Measurements from ENCODE around the gene LRCH3.
A peak's percentile ranks its signal among the peaks of the same experiment; 100 is the strongest.

The LRCH3 gene

GRCh38 chr3:197901626-197902025 lies 110.6 kb downstream of the LRCH3 start (continued):
- TF ChIP-seq ZSCAN18 (tag by site-specific recombination; IDR thresholded peaks at IDR 0.05) = no peak
- no peak for TF ChIP-seq ZNF654 (tag by site-specific recombination; IDR thresholded peaks at IDR 0.05; ENCODE audit: low read depth)
- TF ChIP-seq ZNF37A (tag by site-specific recombination; IDR thresholded peaks at IDR 0.05) = no peak
- TF ChIP-seq ZNF292 (tag by site-specific recombination; IDR thresholded peaks at IDR 0.05; ENCODE audit: borderline replicate concordance, low read depth) = no peak
- TF ChIP-seq WT1 (tag by site-specific recombination; IDR thresholded peaks at IDR 0.05) = no peak

DNA sequence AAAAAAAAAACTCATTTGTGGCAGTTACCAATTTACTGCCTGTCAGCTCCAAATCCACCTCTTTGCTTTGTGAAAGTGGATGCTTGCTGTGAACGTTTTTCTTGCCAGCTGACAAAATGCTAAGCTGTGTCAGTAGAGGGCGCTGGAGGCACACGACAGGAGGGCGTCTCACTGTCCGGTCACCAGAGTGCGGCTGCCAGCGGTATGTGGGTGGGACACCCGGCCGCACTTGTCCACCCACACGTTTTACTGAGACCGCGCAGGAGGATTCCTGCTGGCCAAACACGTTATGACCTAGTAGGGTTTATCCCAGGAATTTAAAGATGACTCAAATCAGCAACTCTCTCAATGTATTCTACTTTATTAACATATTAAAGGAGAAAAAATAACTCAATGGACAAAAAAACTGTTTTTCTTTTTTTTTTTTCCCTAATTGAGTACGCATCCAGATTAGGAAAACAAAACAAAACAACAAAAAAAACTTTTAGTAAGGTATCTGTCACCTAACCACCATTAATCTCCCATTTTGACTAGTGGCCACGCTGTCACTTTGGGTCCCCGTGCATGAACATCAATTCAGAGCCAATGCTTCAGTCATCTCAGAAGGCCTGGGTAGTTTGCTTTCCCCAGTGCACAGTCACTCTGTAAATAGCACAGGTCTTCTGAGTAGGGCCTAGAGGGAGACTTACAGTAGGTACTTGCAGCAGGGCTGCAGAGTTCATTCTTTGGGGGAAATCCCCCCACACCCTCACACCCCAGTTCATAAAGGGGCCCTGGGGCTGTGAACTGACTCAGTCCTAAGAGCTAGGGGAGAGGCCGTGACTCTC lies 115.2 kb downstream of the LRCH3 start:
- POLR2A ChIA-PET = no interaction called here
- CTCF ChIA-PET = interaction anchor here (0.6 to 1.2 kb wide), 16 partner anchors 9 to 210 kb away, joined by 3 to 16 read pairs (median 4); no protein-coding TSS in a partner anchor
- Histone ChIP-seq H3K36me3 (ENCODE audit: control insufficient read depth in 2 of 2, insufficient read depth in 1 of 2, low read length in 2 of 2) (no peaks in the 10 kb centered on the region), H3K27ac (ENCODE audit: extremely low read depth, low read depth, low read length) (no peak overlapping the region), H3K4me3 (ENCODE audit: low read depth, low read length) (no peak overlapping the region), H3K4me1 (ENCODE audit: control insufficient read depth, insufficient read depth, low read length) (no peaks in the 10 kb centered on the region), H3K9me3 (ENCODE audit: control insufficient read depth, insufficient read depth, low read depth, low read length) (no peaks in the 10 kb centered on the region)
- no peak for TF ChIP-seq ZNF621 (tag by site-specific recombination; IDR thresholded peaks at IDR 0.05)
- TF ChIP-seq, protein P1, sequence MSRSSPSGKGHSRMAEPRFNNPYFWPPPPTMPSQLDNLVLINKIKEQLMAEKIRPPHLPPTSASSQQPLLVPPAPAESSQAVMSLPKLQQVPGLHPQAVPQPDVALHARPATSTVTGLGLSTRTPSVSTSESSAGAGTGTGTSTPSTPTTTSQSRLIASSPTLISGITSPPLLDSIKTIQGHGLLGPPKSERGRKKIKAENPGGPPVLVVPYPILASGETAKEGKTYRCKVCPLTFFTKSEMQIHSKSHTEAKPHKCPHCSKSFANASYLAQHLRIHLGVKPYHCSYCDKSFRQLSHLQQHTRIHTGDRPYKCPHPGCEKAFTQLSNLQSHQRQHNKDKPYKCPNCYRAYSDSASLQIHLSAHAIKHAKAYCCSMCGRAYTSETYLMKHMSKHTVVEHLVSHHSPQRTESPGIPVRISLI (tag by site-specific recombination; IDR thresholded peaks at IDR 0.05) = 0 out of 2 replicates have a peak, but pooled peaks have one; percentile 44
- peak; percentile 87 for TF ChIP-seq ZSCAN30 (tag by site-specific recombination; IDR thresholded peaks at IDR 0.05)
- TF ChIP-seq ZNF2 (tag by site-specific recombination; IDR thresholded peaks at IDR 0.05) = 0 out of 2 replicates have a peak, but pooled peaks have one; percentile 56
- 0 out of 2 replicates have a peak, but pooled peaks have one; percentile 50 for TF ChIP-seq BCL11B (tag by site-specific recombination; IDR thresholded peaks at IDR 0.05; ENCODE audit: low read depth)
- 0 out of 2 replicates have a peak, but pooled peaks have one; percentile 42 for TF ChIP-seq KLF9 (tag by site-specific recombination; IDR thresholded peaks at IDR 0.05; ENCODE audit: low read depth)
- TF ChIP-seq ZNF600 (tag by site-specific recombination; IDR thresholded peaks at IDR 0.05) = 0 out of 2 replicates have a peak, but pooled peaks have one; percentile 25
- TF ChIP-seq ZEB2 (tag by site-specific recombination; IDR thresholded peaks at IDR 0.05) = peak; percentile 59
- TF ChIP-seq ZBTB8A (tag by site-specific recombination; IDR thresholded peaks at IDR 0.05) = 0 out of 2 replicates have a peak, but pooled peaks have one; percentile 13
- peak; percentile 86 for TF ChIP-seq ZNF660 (tag by site-specific recombination; IDR thresholded peaks at IDR 0.05)
- peak; percentile 23; the same call in 1 of the 2 replicates for TF ChIP-seq SP2 (tag by site-specific recombination; IDR thresholded peaks at IDR 0.05)
- TF ChIP-seq, protein P2, sequence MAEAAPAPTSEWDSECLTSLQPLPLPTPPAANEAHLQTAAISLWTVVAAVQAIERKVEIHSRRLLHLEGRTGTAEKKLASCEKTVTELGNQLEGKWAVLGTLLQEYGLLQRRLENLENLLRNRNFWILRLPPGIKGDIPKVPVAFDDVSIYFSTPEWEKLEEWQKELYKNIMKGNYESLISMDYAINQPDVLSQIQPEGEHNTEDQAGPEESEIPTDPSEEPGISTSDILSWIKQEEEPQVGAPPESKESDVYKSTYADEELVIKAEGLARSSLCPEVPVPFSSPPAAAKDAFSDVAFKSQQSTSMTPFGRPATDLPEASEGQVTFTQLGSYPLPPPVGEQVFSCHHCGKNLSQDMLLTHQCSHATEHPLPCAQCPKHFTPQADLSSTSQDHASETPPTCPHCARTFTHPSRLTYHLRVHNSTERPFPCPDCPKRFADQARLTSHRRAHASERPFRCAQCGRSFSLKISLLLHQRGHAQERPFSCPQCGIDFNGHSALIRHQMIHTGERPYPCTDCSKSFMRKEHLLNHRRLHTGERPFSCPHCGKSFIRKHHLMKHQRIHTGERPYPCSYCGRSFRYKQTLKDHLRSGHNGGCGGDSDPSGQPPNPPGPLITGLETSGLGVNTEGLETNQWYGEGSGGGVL (tag by site-specific recombination; IDR thresholded peaks at IDR 0.05) = no peak
- TF ChIP-seq, protein P3, sequence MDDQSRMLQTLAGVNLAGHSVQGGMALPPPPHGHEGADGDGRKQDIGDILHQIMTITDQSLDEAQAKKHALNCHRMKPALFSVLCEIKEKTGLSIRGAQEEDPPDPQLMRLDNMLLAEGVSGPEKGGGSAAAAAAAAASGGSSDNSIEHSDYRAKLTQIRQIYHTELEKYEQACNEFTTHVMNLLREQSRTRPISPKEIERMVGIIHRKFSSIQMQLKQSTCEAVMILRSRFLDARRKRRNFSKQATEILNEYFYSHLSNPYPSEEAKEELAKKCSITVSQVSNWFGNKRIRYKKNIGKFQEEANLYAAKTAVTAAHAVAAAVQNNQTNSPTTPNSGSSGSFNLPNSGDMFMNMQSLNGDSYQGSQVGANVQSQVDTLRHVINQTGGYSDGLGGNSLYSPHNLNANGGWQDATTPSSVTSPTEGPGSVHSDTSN (CRISPR knock-in tag; IDR thresholded peaks at IDR 0.05) = no peak
- no peak for TF ChIP-seq IKZF3 (tag by site-specific recombination; IDR thresholded peaks at IDR 0.05)
- no peak for TF ChIP-seq ZNF585B (tag by site-specific recombination; IDR thresholded peaks at IDR 0.05)
- TF ChIP-seq, protein P4, sequence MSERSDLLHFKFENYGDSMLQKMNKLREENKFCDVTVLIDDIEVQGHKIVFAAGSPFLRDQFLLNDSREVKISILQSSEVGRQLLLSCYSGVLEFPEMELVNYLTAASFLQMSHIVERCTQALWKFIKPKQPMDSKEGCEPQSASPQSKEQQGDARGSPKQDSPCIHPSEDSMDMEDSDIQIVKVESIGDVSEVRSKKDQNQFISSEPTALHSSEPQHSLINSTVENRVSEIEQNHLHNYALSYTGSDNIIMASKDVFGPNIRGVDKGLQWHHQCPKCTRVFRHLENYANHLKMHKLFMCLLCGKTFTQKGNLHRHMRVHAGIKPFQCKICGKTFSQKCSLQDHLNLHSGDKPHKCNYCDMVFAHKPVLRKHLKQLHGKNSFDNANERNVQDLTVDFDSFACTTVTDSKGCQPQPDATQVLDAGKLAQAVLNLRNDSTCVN (tag by site-specific recombination; optimal IDR thresholded peaks at IDR 0.05) = peak; percentile 18
- TF ChIP-seq CTCF (tag by site-specific recombination; IDR thresholded peaks at IDR 0.05) = peak; percentile 82
- 0 out of 2 replicates have a peak, but pooled peaks have one; percentile 22 for TF ChIP-seq ZNF629 (tag by site-specific recombination; IDR thresholded peaks at IDR 0.05)
- 0 out of 2 replicates have a peak, but pooled peaks have one; percentile 33 for TF ChIP-seq SP7 (tag by site-specific recombination; IDR thresholded peaks at IDR 0.05)
- TF ChIP-seq EGR2 (tag by site-specific recombination; IDR thresholded peaks at IDR 0.05; ENCODE audit: low read depth) = peak; percentile 88
- peak; percentile 67 for TF ChIP-seq KLF17 (tag by site-specific recombination; IDR thresholded peaks at IDR 0.05)

All from HEK293 (cell line).